NCI-H774 (cell line): ENCODE data around the gene USF2.
"Not testable (repeated sequence)": the region's sequence is repeated elsewhere in the genome, so short reads cannot be mapped to it uniquely, and the experiment has no call there.

Source experiments
- DNase-seq: peaks from one replicate; lab custom pipeline; 2025; lab: John Stamatoyannopoulos, UW

USF2 gene

GRCh38 chr19:35284153-35285094 is 15.7 kb downstream of the USF2 start:
- DNase-seq = no peak

- no peak for DNase-seq
These were observed 16.3 kb downstream of the USF2 start for GRCh38 chr19:35285095-35285449.

- DNase-seq = not testable (repeated sequence)
These were observed 16.7 kb downstream of the USF2 start for GRCh38 chr19:35285465-35285864.

- DNase-seq = not testable (repeated sequence)
These were observed 17.3 kb downstream of the USF2 start for GRCh38 chr19:35286101-35286500.

GRCh38 chr19:35287713-35288112 is 19.0 kb downstream of the USF2 start:
- DNase-seq = no peak

- DNase-seq = no peak
These were observed 19.6 kb downstream of the USF2 start for GRCh38 chr19:35288331-35288730.

GRCh38 chr19:35288906-35289305 is 20.1 kb downstream of the USF2 start:
- no peak for DNase-seq

GRCh38 chr19:35290381-35291127 is 21.8 kb downstream of the USF2 start:
- DNase-seq = no peak

- DNase-seq = no peak
These were observed 22.5 kb downstream of the USF2 start for GRCh38 chr19:35291259-35291658.

GRCh38 chr19:35291916-35292315 is 23.2 kb downstream of the USF2 start, which contains the start of gene MAG:
Gene MAG, plus strand, starts transcription at chr19:35292161. Its CDS starts 3,248 bp downstream, at chr19:35295409.
- no peak for DNase-seq

GRCh38 chr19:35292421-35293362 is 23.9 kb downstream of the USF2 start:
- no peak for DNase-seq

GRCh38 chr19:35293363-35293739 is 24.6 kb downstream of the USF2 start:
- DNase-seq = no peak

GRCh38 chr19:35293808-35294207 is 25.0 kb downstream of the USF2 start:
- DNase-seq = no peak

GRCh38 chr19:35294328-35294727 is 25.6 kb downstream of the USF2 start:
- no peak for DNase-seq

GRCh38 chr19:35294859-35295791 is 26.4 kb downstream of the USF2 start:
- no peak for DNase-seq

GRCh38 chr19:35295792-35296462 is 27.2 kb downstream of the USF2 start:
- no peak for DNase-seq

- DNase-seq = no peak
These were observed 28.1 kb downstream of the USF2 start for GRCh38 chr19:35296644-35297514.

GRCh38 chr19:35297515-35297848 is 28.7 kb downstream of the USF2 start:
- DNase-seq = no peak

- no peak for DNase-seq
These were observed 29.2 kb downstream of the USF2 start for GRCh38 chr19:35297922-35298321.
